PC-9 (cell line): Measurements from ENCODE around the gene WDR72. TPM values are rescaled to one million over a fixed set of nuclear protein-coding genes. Genes with fewer than 3 reads are reported as not detected.

Source experiments
- BruUV-seq: library from RNA; stranded (reverse); fragments of 400-500 nt; replicated peaks from 2 replicates; lab custom pipeline; 2021; lab: Mats Ljungman, UMichigan
- CTCF ChIA-PET: fragments of 300-600 bp; sonication (Branson Sonifier 250); formaldehyde crosslinking; loops from one replicate; lab custom pipeline; 2022; ENCODE audit warnings: antibody characterized with exemption; lab: Charles Lee
- POLR2A ChIA-PET: fragments of 300-600 bp; sonication (Branson Sonifier 250); formaldehyde crosslinking; loops from one replicate; lab custom pipeline; 2022; ENCODE audit warnings: antibody characterized with exemption; ENCODE audit not compliant: unreplicated experiment; lab: Charles Lee
- DNase-seq, 2 experiments: peaks; one replicate each; pipeline versions ENCODE4 v3.0.0 to v3.0.0-alpha.2; 2015 to 2022; ENCODE audit warnings: mixed read lengths in 1 of 2
- H2AFZ ChIP-seq: fragments of 200-600 bp; sonication (generic); 2 replicates; pipeline ENCODE4 v1.8.1; 2017; ENCODE audit warnings: antibody characterized with exemption
- H3F3A ChIP-seq: fragments of 200-600 bp; sonication (generic); 2 replicates; pipeline ENCODE4 v1.8.1; 2017; ENCODE audit warnings: antibody characterized with exemption, mild to moderate bottlenecking, low read depth; ENCODE audit not compliant: insufficient read depth
- H3K27ac ChIP-seq: fragments of 200-600 bp; sonication (generic); 2 replicates; pipeline ENCODE4 v1.6.1; 2016; ENCODE audit warnings: mixed run types
- H3K27me3 ChIP-seq: fragments of 200-600 bp; sonication (generic); 2 replicates; pipeline ENCODE4 v1.6.1; 2016; ENCODE audit warnings: low read depth, mixed run types; ENCODE audit not compliant: insufficient read depth
- H3K36me3 ChIP-seq: fragments of 200-600 bp; sonication (generic); 2 replicates; pipeline ENCODE4 v1.6.1; 2016; ENCODE audit warnings: low read depth, mixed run types
- H3K4me1 ChIP-seq: fragments of 200-600 bp; sonication (generic); replicated peaks from 2 replicates; pipeline ENCODE4 v1.6.1; 2016; ENCODE audit warnings: mixed run types; ENCODE audit not compliant: insufficient read depth
- H3K4me2 ChIP-seq: fragments of 200-600 bp; sonication (generic); 2 replicates; pipeline ENCODE4 v1.6.1; 2017; ENCODE audit warnings: mixed run types
- H3K4me3 ChIP-seq: fragments of 200-600 bp; sonication (generic); 2 replicates; pipeline ENCODE4 v1.6.1; 2016; ENCODE audit warnings: mixed run types
- H3K79me2 ChIP-seq: fragments of 200-600 bp; sonication (generic); 2 replicates; pipeline ENCODE4 v1.6.1; 2017; ENCODE audit warnings: low read depth, mixed run types
- H3K9me2 ChIP-seq: fragments of 200-600 bp; sonication (generic); 2 replicates; pipeline ENCODE4 v1.8.1; 2017; ENCODE audit warnings: mild to moderate bottlenecking; ENCODE audit not compliant: insufficient read depth
- H3K9me3 ChIP-seq: fragments of 200-600 bp; sonication (generic); 2 replicates; pipeline ENCODE4 v1.8.1; 2016; ENCODE audit warnings: low read depth; ENCODE audit not compliant: insufficient read depth
- H4K20me1 ChIP-seq: fragments of 200-600 bp; sonication (generic); 2 replicates; pipeline ENCODE4 v1.8.1; 2017; ENCODE audit not compliant: insufficient read depth
- CTCF ChIP-seq: fragments of 200-600 bp; sonication (generic); conservative IDR thresholded peaks from 2 replicates; pipeline ENCODE4 v1.6.1; 2017; ENCODE audit warnings: mixed run types, antibody characterized with exemption, mild to moderate bottlenecking, moderate library complexity
- EZH2 ChIP-seq: fragments of 200-600 bp; sonication (generic); IDR thresholded peaks from 2 replicates; pipeline ENCODE4 v1.8.0; 2017; ENCODE audit warnings: antibody characterized with exemption, low read depth
- intact Hi-C: fragments of 100-400 bp; cut with micrococcal nuclease; formaldehyde crosslinking; loops from one replicate; pipeline ENCODE4 v1.10.0; 2022; ENCODE audit not compliant: unreplicated experiment
- total RNA-seq: library from RNA; stranded (reverse); gene quantifications from 2 replicates; pipeline ENCODE4 v1.2.3, GENCODE V29; 2021

The WDR72 gene
- total RNA-seq, 1 experiment from 2014 or later = 1.9 TPM

- intact Hi-C loops = no loop called here
- Histone ChIP-seq H3K36me3 (no peaks in the 10 kb centered on the region), H4K20me1 (no peaks in the 10 kb centered on the region), H2AFZ (no peak overlapping the region), H3K27me3 (no peaks in the 10 kb centered on the region), H3K4me1 (no peaks in the 10 kb centered on the region), H3K79me2 (no peaks in the 10 kb centered on the region), H3K27ac (no peak overlapping the region), H3K4me3 (no peak overlapping the region), H3K9me3 (no peaks in the 10 kb centered on the region), H3K9me2 (no peaks in the 10 kb centered on the region), H3K4me2 (no peak overlapping the region), H3F3A (no peaks in the 10 kb centered on the region)
- TF ChIP-seq CTCF = no peak
- no peak for TF ChIP-seq EZH2
- ChIA-PET CTCF (no interaction called here), POLR2A (no interaction called here)
- no TSS peak for BruUV-seq
- no peak for DNase-seq
Measured at GRCh38 chr15:53802672-53803071, 43.2 kb upstream of the WDR72 start.

- intact Hi-C loops = no loop called here
- Histone ChIP-seq H4K20me1 (no peaks in the 10 kb centered on the region), H2AFZ (no peak overlapping the region), H3K4me1 (no peaks in the 10 kb centered on the region), H3K36me3 (no peaks in the 10 kb centered on the region), H3K27ac (no peak overlapping the region), H3K9me3 (no peaks in the 10 kb centered on the region), H3K79me2 (no peaks in the 10 kb centered on the region), H3F3A (no peaks in the 10 kb centered on the region), H3K4me2 (no peak overlapping the region), H3K27me3 (no peaks in the 10 kb centered on the region), H3K4me3 (no peak overlapping the region), H3K9me2 (no peaks in the 10 kb centered on the region)
- TF ChIP-seq EZH2 = no peak
- TF ChIP-seq CTCF = no peak
- BruUV-seq = no TSS peak
- CTCF ChIA-PET = no interaction called here
- POLR2A ChIA-PET = no interaction called here
- DNase-seq = no peak
Measured at GRCh38 chr15:53791581-53791980, 32.1 kb upstream of the WDR72 start.

GRCh38 chr15:53789654-53790375 is 30.4 kb upstream of the WDR72 start:
- no peaks in the 10 kb centered on the region for H3K9me2 ChIP-seq
- CTCF ChIA-PET = no interaction called here
- no TSS peak for BruUV-seq

More at GRCh38 chr15:53789654-53790375, 30.4 kb upstream of the WDR72 start:
- no peak for TF ChIP-seq EZH2
- TF ChIP-seq CTCF = no peak
- no peaks in the 10 kb centered on the region for H3K4me1 ChIP-seq
- no peak overlapping the region for H2AFZ ChIP-seq
- H3K79me2 ChIP-seq = no peaks in the 10 kb centered on the region
- intact Hi-C loops = no loop called here
- H4K20me1 ChIP-seq = no peaks in the 10 kb centered on the region
- H3K9me3 ChIP-seq = no peaks in the 10 kb centered on the region
- no peak overlapping the region for H3K4me3 ChIP-seq
- H3F3A ChIP-seq = no peaks in the 10 kb centered on the region
- H3K27ac ChIP-seq = no peak overlapping the region
- no peaks in the 10 kb centered on the region for H3K36me3 ChIP-seq
- H3K27me3 ChIP-seq = no peaks in the 10 kb centered on the region
- no peak overlapping the region for H3K4me2 ChIP-seq
- POLR2A ChIA-PET = no interaction called here
- no peak for DNase-seq
